NT2/D1 (cell line): ENCODE results near the gene PPP2R5C.
A peak's percentile ranks its signal among the peaks of the same experiment; 100 is the strongest.

Experiments
- DNase-seq: peaks from one replicate; pipeline ENCODE4 v3.0.0-alpha.2; 2011; ENCODE audit warnings: low read depth, low spot score
- H3K27me3 ChIP-seq: 2 replicates; pipeline ENCODE4 v1.6.0; 2011; ENCODE audit warnings: mild to moderate bottlenecking; ENCODE audit not compliant: insufficient read length, insufficient read depth
- H3K36me3 ChIP-seq: 2 replicates; pipeline ENCODE4 v1.6.1; 2011; ENCODE audit warnings: mild to moderate bottlenecking, low read length, mixed read lengths; ENCODE audit not compliant: insufficient read depth, insufficient read length
- H3K4me1 ChIP-seq: 2 replicates; pipeline ENCODE4 v1.5.1; 2011; ENCODE audit not compliant: insufficient read depth, insufficient read length
- H3K4me3 ChIP-seq: 2 replicates; pipeline ENCODE4 v1.5.1; 2011; ENCODE audit warnings: low read depth; ENCODE audit not compliant: insufficient read length
- H3K9ac ChIP-seq: 2 replicates; pipeline ENCODE4 v1.6.0; 2011; ENCODE audit warnings: low read depth; ENCODE audit not compliant: insufficient read length
- H3K9me3 ChIP-seq: 2 replicates; pipeline ENCODE4 v1.5.1; 2011; ENCODE audit warnings: mild to moderate bottlenecking, low read length; ENCODE audit not compliant: insufficient read depth
- SUZ12 ChIP-seq: IDR thresholded peaks from 2 replicates; pipeline ENCODE4 v1.6.1; 2011; ENCODE audit not compliant: insufficient read length, insufficient read depth; ENCODE audit errors: extremely low read depth
- YY1 ChIP-seq: IDR thresholded peaks from 2 replicates; pipeline ENCODE4 v1.6.1; 2011; ENCODE audit not compliant: insufficient read length, insufficient read depth
- ZNF274 ChIP-seq: IDR thresholded peaks from 2 replicates; pipeline ENCODE4 v1.6.1; 2011; ENCODE audit warnings: mild to moderate bottlenecking, low read depth, low read length

The PPP2R5C gene

DNA sequence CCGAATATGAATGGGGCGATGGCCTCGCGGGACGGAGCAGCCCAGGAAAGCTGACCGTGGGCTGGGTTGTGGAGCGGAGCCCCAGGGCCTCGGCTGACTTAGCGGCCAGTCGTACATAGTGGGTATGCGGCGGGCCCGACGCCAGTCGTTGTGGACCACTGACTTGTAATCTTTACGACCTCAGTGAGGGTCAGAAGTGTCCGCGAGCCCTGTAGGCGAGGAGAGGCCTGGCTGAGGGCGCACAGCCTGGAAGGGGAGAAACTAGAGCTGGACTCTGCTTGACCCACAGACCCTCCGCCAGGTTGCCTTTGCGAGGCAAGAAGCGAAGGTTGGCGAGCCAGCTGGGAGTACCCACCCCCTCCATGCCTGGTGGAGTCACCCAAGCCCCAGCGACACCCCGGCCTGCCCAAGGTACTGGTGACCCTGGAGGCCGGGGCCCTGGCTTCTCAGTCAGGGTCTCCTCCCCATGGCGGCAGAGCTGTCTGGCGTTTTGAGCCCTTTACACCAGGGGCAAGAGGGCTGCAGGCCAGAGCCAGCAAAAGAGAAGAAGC, 187.2 kb downstream of the PPP2R5C start:
- H3K4me1 ChIP-seq: peaks cover 7% of the 10 kb centered on the region
- H3K27me3 ChIP-seq: peaks cover 18% of the 10 kb centered on the region
- TF ChIP-seq SUZ12 (no peak), YY1 (no peak), ZNF274 (no peak)
- H3K9ac ChIP-seq: peak overlapping the region; percentile 92
- H3K9me3 ChIP-seq: no peaks in the 10 kb centered on the region
- no peak for DNase-seq
- H3K4me3 ChIP-seq: peak overlapping the region; percentile 91
- no peaks in the 10 kb centered on the region for H3K36me3 ChIP-seq

DNA sequence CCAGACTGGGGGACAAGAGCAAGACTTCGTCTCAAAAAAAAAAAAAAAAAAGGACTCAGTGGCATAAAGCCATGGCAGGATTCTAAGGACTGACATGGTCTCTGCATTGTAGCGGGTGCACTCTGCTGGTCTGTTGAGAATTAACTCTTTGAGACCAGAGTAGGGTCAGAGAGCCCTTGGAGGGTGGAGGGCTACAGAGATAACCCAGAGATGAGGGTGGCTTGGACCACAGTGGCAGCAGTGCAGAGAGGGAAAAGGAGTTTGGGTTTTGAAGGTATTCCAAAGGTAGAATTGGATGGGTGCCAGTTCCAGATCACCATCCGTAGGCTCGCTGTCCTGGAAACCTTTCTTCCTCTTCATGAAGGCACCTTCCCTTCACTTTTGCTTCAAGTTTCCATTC, 188.6 kb downstream of the PPP2R5C start:
- Histone ChIP-seq H3K4me1 (peaks cover 7% of the 10 kb centered on the region), H3K36me3 (no peaks in the 10 kb centered on the region), H3K9me3 (no peaks in the 10 kb centered on the region), H3K4me3 (no peak overlapping the region), H3K9ac (no peak overlapping the region), H3K27me3 (peaks cover 11% of the 10 kb centered on the region)
- no peak for TF ChIP-seq YY1
- no peak for TF ChIP-seq ZNF274
- TF ChIP-seq SUZ12: no peak
- no peak for DNase-seq

DNA sequence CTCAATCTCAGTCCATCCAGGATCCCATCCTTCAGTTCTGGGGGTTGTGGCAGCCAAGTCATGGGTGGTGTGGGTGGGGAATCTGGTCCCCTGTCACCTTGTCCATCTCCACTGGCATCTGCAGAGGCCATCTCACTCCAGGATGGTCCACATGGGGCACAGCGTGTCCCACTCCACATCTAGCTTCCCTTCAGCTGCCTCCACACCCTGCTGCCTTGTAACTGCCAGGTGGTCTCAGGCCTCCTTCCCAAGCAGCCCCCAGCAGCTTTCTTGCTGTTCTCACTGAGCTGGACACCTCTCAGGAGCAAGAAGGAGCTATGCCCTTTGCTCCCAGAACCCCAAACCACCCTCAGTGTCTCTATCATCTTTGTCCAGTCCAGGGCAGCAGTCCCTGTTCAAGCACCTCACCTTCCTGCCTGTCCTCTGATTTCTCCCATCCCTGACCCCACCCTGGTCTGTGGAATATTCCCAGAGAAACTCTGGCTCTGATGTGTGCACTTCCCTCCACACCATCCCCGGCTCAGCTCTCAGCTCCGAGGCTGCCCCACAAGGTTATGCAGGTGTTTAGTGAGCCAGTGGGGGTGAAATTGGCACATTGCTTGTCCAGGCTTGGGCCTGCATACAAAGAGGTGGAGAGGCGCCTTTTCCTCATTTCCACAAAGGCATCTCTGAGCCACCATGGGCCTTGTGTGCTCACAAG, 189.2 kb downstream of the PPP2R5C start:
- Histone ChIP-seq H3K4me1 (peaks cover 7% of the 10 kb centered on the region), H3K27me3 (peaks cover 11% of the 10 kb centered on the region), H3K9ac (no peak overlapping the region), H3K4me3 (no peak overlapping the region), H3K36me3 (no peaks in the 10 kb centered on the region), H3K9me3 (no peaks in the 10 kb centered on the region)
- TF ChIP-seq YY1: no peak
- no peak for TF ChIP-seq SUZ12
- TF ChIP-seq ZNF274: no peak
- DNase-seq: no peak

DNA sequence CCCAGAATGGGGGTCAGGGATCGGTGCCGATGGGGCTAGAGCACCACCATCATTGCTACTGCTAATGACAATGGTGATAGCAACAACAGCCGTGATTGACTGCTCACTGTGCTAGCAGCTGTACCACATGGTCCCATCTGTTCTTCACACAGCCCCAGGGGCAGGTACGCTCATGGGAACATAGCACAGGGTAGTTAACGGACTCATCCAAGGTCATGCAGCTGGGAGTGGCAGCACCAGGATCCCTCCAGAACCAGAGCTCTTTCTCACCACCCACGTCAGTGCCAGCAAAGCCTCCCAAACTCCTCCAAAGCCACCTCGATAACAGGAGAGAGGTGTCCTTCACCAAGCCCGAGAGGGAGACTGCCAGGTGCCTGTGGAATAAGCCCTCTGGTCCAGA, 191.6 kb downstream of the PPP2R5C start:
- TF ChIP-seq YY1: no peak
- no peak for TF ChIP-seq ZNF274
- no peak for TF ChIP-seq SUZ12
- Histone ChIP-seq H3K27me3 (no peaks in the 10 kb centered on the region), H3K36me3 (no peaks in the 10 kb centered on the region), H3K4me1 (peaks cover 5% of the 10 kb centered on the region), H3K9ac (no peak overlapping the region), H3K9me3 (no peaks in the 10 kb centered on the region), H3K4me3 (no peak overlapping the region)
- DNase-seq: no peak

GRCh38 chr14:101954501-101954900, 193.0 kb downstream of the PPP2R5C start:
- no peaks in the 10 kb centered on the region for H3K4me1 ChIP-seq
- no peak overlapping the region for H3K9ac ChIP-seq
- H3K4me3 ChIP-seq: no peak overlapping the region
- no peaks in the 10 kb centered on the region for H3K27me3 ChIP-seq
- H3K36me3 ChIP-seq: no peaks in the 10 kb centered on the region
- TF ChIP-seq YY1: no peak
- TF ChIP-seq ZNF274: no peak
- no peak for TF ChIP-seq SUZ12
- no peak for DNase-seq
- H3K9me3 ChIP-seq: no peaks in the 10 kb centered on the region

- H3K4me3 ChIP-seq: no peak overlapping the region
- TF ChIP-seq ZNF274 (no peak), SUZ12 (no peak), YY1 (no peak)
- no peaks in the 10 kb centered on the region for H3K36me3 ChIP-seq
- DNase-seq: no peak
- H3K9ac ChIP-seq: no peak overlapping the region
- no peaks in the 10 kb centered on the region for H3K9me3 ChIP-seq
- no peaks in the 10 kb centered on the region for H3K27me3 ChIP-seq
- peaks cover 2% of the 10 kb centered on the region for H3K4me1 ChIP-seq
Observed at GRCh38 chr14:101955695-101956161, 194.2 kb downstream of the PPP2R5C start.

DNA sequence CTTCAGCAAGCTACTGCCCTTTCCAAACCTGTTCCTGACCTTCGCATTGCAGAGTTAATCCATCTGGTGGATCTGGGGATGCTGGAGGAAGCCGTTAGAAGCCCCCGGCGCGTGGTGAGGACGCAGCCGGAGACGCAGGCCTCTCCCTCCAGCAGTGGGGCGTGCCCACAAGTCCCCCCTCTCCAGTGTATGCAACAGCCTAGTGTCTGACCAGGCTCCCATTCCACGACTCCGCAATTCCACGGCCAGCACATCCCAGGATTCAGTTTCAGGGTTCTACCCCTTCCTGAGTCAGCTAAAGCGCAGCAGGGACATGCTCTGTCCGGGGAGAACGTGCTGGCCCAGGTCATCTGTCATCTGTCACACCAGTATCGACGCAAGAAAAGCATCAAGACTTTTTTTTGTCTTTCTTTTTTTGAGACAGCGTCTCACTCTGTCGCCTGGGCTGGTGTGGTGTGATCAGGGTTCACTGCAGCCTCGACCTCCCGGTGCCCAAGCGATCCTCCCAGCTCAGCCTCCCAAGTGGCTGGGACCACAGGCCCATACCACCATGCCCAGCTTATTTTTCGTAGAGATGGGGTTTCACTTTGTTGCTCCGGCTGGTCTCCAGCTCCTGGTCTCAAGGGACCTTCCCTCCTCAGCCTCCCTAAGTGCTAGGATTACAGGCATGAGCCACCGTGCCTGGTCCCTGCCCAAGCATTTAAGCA, 194.8 kb downstream of the PPP2R5C start:
- H3K4me3 ChIP-seq: no peak overlapping the region
- TF ChIP-seq ZNF274: no peak
- no peak for TF ChIP-seq SUZ12
- TF ChIP-seq YY1: no peak
- no peaks in the 10 kb centered on the region for H3K27me3 ChIP-seq
- H3K9me3 ChIP-seq: no peaks in the 10 kb centered on the region
- no peak overlapping the region for H3K9ac ChIP-seq
- no peak for DNase-seq
- no peaks in the 10 kb centered on the region for H3K36me3 ChIP-seq
- H3K4me1 ChIP-seq: peaks cover 5% of the 10 kb centered on the region
